SK-N-SH (cell line): ENCODE results near the gene LEF1. TPM values are rescaled to one million over a fixed set of nuclear protein-coding genes. Genes with fewer than 3 reads are reported as not detected.
"Not testable (repeated sequence)": the region's sequence is repeated elsewhere in the genome, so short reads cannot be mapped to it uniquely, and the experiment has no call there.

ENCODE experiments used
- CTCF ChIA-PET: fragments of 300-600, 350-600 bp; formaldehyde crosslinking; extraction: SDS; loops from one replicate; lab custom pipeline; 2021; lab: Yijun Ruan, JAX
- POLR2A ChIA-PET: fragments of 350-600 bp; sonication (Branson Sonifier 250); formaldehyde crosslinking; extraction: SDS; loops from one replicate; lab custom pipeline; 2020; ENCODE audit warnings: antibody characterized with exemption, inconsistent platforms; lab: Yijun Ruan, JAX
- DNase-seq: peaks from one replicate; pipeline ENCODE4 v3.0.0; 2012
- H2AFZ ChIP-seq: fragments of 200-600 bp; sonication (generic); 2 replicates; pipeline ENCODE4 v1.8.1; 2016; ENCODE audit warnings: antibody characterized with exemption, mild to moderate bottlenecking, low read depth
- H3F3A ChIP-seq: fragments of 200-600 bp; sonication (generic); replicated peaks from 2 replicates; pipeline ENCODE3; 2016; ENCODE audit warnings: antibody characterized with exemption, mild to moderate bottlenecking; ENCODE audit not compliant: insufficient read depth
- H3K27ac ChIP-seq, 2 experiments: fragments of 200-500 bp in 1 of 2; fragments of 200-600 bp in 1 of 2; sonication (Bioruptor generic) in 1 of 2; sonication (generic), shearing (Covaris generic) in 1 of 2; 2 replicates each; pipeline versions ENCODE4 v1.5.1 to v1.6.1; 2014 to 2016; ENCODE audit warnings: low read depth in 2 of 2, inconsistent platforms in 1 of 2, low read length in 1 of 2, mild to moderate bottlenecking in 1 of 2, mixed read lengths in 1 of 2
- H3K27me3 ChIP-seq: fragments of 200-600 bp; sonication (generic), shearing (Covaris generic); 2 replicates; pipeline ENCODE4 v1.6.1; 2016; ENCODE audit warnings: mixed run types; ENCODE audit not compliant: insufficient read depth
- H3K36me3 ChIP-seq, 2 experiments: fragments of 200-500 bp in 1 of 2; fragments of 200-600 bp in 1 of 2; sonication (Bioruptor generic) in 1 of 2; sonication (generic) in 1 of 2; replicated peaks in 1 of 2; 2 replicates each; pipeline versions ENCODE3 to v1.5.1; 2014 to 2016; ENCODE audit warnings: low read length in 1 of 2, mild to moderate bottlenecking in 1 of 2; ENCODE audit not compliant: insufficient read depth in 2 of 2, control insufficient read depth in 1 of 2
- H3K4me1 ChIP-seq, 2 experiments: fragments of 200-500 bp in 1 of 2; fragments of 200-600 bp in 1 of 2; sonication (Bioruptor generic) in 1 of 2; sonication (generic), shearing (Covaris generic) in 1 of 2; 2 replicates each; pipeline versions ENCODE4 v1.5.1 to v1.6.1; 2014 to 2016; ENCODE audit warnings: low read depth in 1 of 2, low read length in 1 of 2, mixed run types in 1 of 2; ENCODE audit not compliant: insufficient read depth in 2 of 2, control insufficient read depth in 1 of 2
- H3K4me2 ChIP-seq: fragments of 200-600 bp; sonication (generic), shearing (Covaris generic); 2 replicates; pipeline ENCODE4 v1.6.1; 2017; ENCODE audit warnings: mixed run types
- H3K4me3 ChIP-seq, 2 experiments: fragments of 200-500 bp in 1 of 2; fragments of 200-600 bp in 1 of 2; sonication (Bioruptor generic) in 1 of 2; sonication (generic), shearing (Covaris generic) in 1 of 2; 2 replicates each; pipeline versions ENCODE4 v1.5.1 to v1.8.1; 2014 to 2016; ENCODE audit warnings: low read depth in 2 of 2, inconsistent platforms in 1 of 2, low read length in 1 of 2, mild to moderate bottlenecking in 1 of 2, mixed read lengths in 1 of 2, moderate library complexity in 1 of 2
- H3K79me2 ChIP-seq: fragments of 200-600 bp; sonication (generic); 2 replicates; pipeline ENCODE4 v1.8.1; 2017; ENCODE audit warnings: mild to moderate bottlenecking; ENCODE audit not compliant: insufficient read depth
- H3K9ac ChIP-seq: fragments of 200-600 bp; sonication (generic); 2 replicates; pipeline ENCODE4 v1.6.1; 2017; ENCODE audit warnings: mixed run types
- H3K9me2 ChIP-seq: fragments of 200-600 bp; sonication (generic); 2 replicates; pipeline ENCODE4 v1.6.1; 2017; ENCODE audit warnings: mixed run types
- H3K9me3 ChIP-seq: fragments of 200-600 bp; sonication (generic); 2 replicates; pipeline ENCODE4 v1.6.1; 2017; ENCODE audit warnings: mixed run types, mild to moderate bottlenecking, moderate library complexity
- H4K20me1 ChIP-seq: fragments of 200-600 bp; sonication (generic); 2 replicates; pipeline ENCODE4 v1.6.1; 2017; ENCODE audit warnings: mild to moderate bottlenecking, mixed run types; ENCODE audit not compliant: insufficient read depth
- CHD2 ChIP-seq: fragments of 150-350 bp; IDR thresholded peaks from 2 replicates; pipeline ENCODE4 v1.6.1; 2018; ENCODE audit warnings: low read length; ENCODE audit not compliant: partially characterized antibody
- FOSL2 ChIP-seq: IDR thresholded peaks from 2 replicates; pipeline ENCODE4 v1.4.0; 2012; ENCODE audit warnings: low read depth, mild to moderate bottlenecking, moderate library complexity, borderline replicate concordance
- FOXJ3 ChIP-seq: sonication (generic); formaldehyde crosslinking; IDR thresholded peaks from 2 replicates; pipeline ENCODE4 v1.5.1; 2020; ENCODE audit warnings: mild to moderate bottlenecking, missing genetic modification reagents
- FOXM1 ChIP-seq: IDR thresholded peaks from 2 replicates; pipeline ENCODE4 v1.4.0; 2012; ENCODE audit warnings: low read depth, mild to moderate bottlenecking
- GABPA ChIP-seq: IDR thresholded peaks from 2 replicates; pipeline ENCODE4 v1.4.0; 2012; ENCODE audit warnings: low read depth, mild to moderate bottlenecking
- MAX ChIP-seq: IDR thresholded peaks from 2 replicates; pipeline ENCODE4 v1.4.0; 2012; ENCODE audit warnings: low read depth
- MXI1 ChIP-seq: IDR thresholded peaks from 2 replicates; pipeline ENCODE4 v1.6.1; 2012; ENCODE audit warnings: mild to moderate bottlenecking, low read depth, low read length, improper control_type of control experiment
- NRF1 ChIP-seq: IDR thresholded peaks from 2 replicates; pipeline ENCODE4 v1.6.1; 2012; ENCODE audit warnings: low read depth, mild to moderate bottlenecking, low read length
- POLR2AphosphoS5 ChIP-seq: IDR thresholded peaks from 2 replicates; pipeline ENCODE4 v1.6.1; 2012; ENCODE audit warnings: low read depth, low read length
- RCOR1 ChIP-seq: fragments of 150-350 bp; IDR thresholded peaks from 2 replicates; pipeline ENCODE4 v1.6.1; 2017; ENCODE audit warnings: antibody characterized with exemption, low read length
- RFX5 ChIP-seq: IDR thresholded peaks from 2 replicates; pipeline ENCODE4 v1.6.1; 2012; ENCODE audit warnings: mild to moderate bottlenecking, improper control_type of control experiment, low read length
- SMC3 ChIP-seq: IDR thresholded peaks from 2 replicates; pipeline ENCODE4 v1.6.1; 2012; ENCODE audit warnings: low read depth, low read length, improper control_type of control experiment
- TAF1 ChIP-seq: IDR thresholded peaks from 2 replicates; pipeline ENCODE4 v1.6.1; 2012; ENCODE audit warnings: low read depth, mild to moderate bottlenecking, low read length, moderate library complexity, borderline replicate concordance
- TCF12 ChIP-seq: IDR thresholded peaks from 2 replicates; pipeline ENCODE4 v1.4.0; 2012
- TEAD4 ChIP-seq: IDR thresholded peaks from 2 replicates; pipeline ENCODE4 v1.4.0; 2012; ENCODE audit warnings: mild to moderate bottlenecking, borderline replicate concordance; ENCODE audit not compliant: insufficient read depth
- USF1 ChIP-seq: IDR thresholded peaks from 2 replicates; pipeline ENCODE4 v1.4.0; 2012; ENCODE audit warnings: low read depth, borderline replicate concordance
- YY1 ChIP-seq: IDR thresholded peaks from 2 replicates; pipeline ENCODE4 v1.4.0; 2012; ENCODE audit warnings: low read depth, mild to moderate bottlenecking
- WGBS: methylation state at CpG from one replicate; pipeline ENCODE4 v1.1.6; 2017; ENCODE audit warnings: low lambda C conversion rate; 5-methylcytosine and 5-hydroxymethylcytosine counted together
- polyA plus RNA-seq, 3 experiments: library from polyadenylated mRNA; depleted of rRNA; stranded (reverse); fragments of >200 nt; gene quantifications; 2 replicates each; pipeline ENCODE4 v1.2.3, GENCODE V29; 2012
- TF ChIP-seq, protein P1 (sequence below): fragments of 200-600 bp; sonication (generic); IDR thresholded peaks from 2 replicates; pipeline ENCODE4 v1.6.1; 2017; ENCODE audit warnings: antibody characterized with exemption, mild to moderate bottlenecking, moderate library complexity

Gene LEF1
- polyA plus RNA-seq, 1 of the 3 experiments (the other 2 are of a cell fraction) = 0.36 TPM

- H3K9me2 ChIP-seq = no peaks in the 10 kb centered on the region
These were observed 117.4 kb downstream of the LEF1 start for GRCh38 chr4:108051343-108051742.

GRCh38 chr4:108050166-108051111 is 118.3 kb downstream of the LEF1 start:
- 52% methylated on average over 5 of the region's 10 CpGs for WGBS
- H3K36me3 ChIP-seq, H3F3A ChIP-seq, H4K20me1 ChIP-seq, H3K27ac ChIP-seq, H3K4me2 ChIP-seq, H3K4me3 ChIP-seq, POLR2A ChIA-PET, H3K4me1 ChIP-seq, H3K79me2 ChIP-seq, DNase-seq, H3K9me3 ChIP-seq, H3K9me2 ChIP-seq, H2AFZ ChIP-seq, H3K9ac ChIP-seq: not testable (repeated sequence)
- CTCF ChIA-PET = interaction anchor here (1.0 to 1.9 kb wide), 3 partner anchors 9 to 31 kb away, joined by 4 to 5 read pairs (median 5); no protein-coding TSS in a partner anchor
- H3K27me3 ChIP-seq = peaks cover 39% of the 10 kb centered on the region

More at GRCh38 chr4:108051343-108051742, 117.4 kb downstream of the LEF1 start:
- no peaks in the 10 kb centered on the region for H3K79me2 ChIP-seq
- WGBS = 42% methylated on average over 9 of the region's 10 CpGs
- no peaks in the 10 kb centered on the region for H3K9me3 ChIP-seq
- DNase-seq = no peak
- H3K36me3 ChIP-seq = no peaks in the 10 kb centered on the region
- H3K4me3 ChIP-seq = no peak overlapping the region
- H2AFZ ChIP-seq = no peak overlapping the region
- no peaks in the 10 kb centered on the region for H3F3A ChIP-seq
- no peak overlapping the region for H3K4me2 ChIP-seq
- no peaks in the 10 kb centered on the region; a peak in 1 of 4 replicates for H3K4me1 ChIP-seq
- CTCF ChIA-PET = no interaction called here
- no peak for TF ChIP-seq TAF1
- TF ChIP-seq TCF12 = no peak
- no peak for TF ChIP-seq RCOR1
- TF ChIP-seq MXI1 = no peak
- no peak for TF ChIP-seq POLR2AphosphoS5
- TF ChIP-seq NRF1 = no peak
- no peak for TF ChIP-seq RFX5
- no peak for TF ChIP-seq CHD2
- TF ChIP-seq USF1 = no peak
- TF ChIP-seq FOXM1 = no peak
- no peak for TF ChIP-seq YY1
- no peak for TF ChIP-seq FOXJ3 (CRISPR knock-in tag)
- TF ChIP-seq FOSL2 = no peak
- TF ChIP-seq TEAD4 = no peak
- no peak for TF ChIP-seq GABPA
- TF ChIP-seq MAX = no peak
- no peak for TF ChIP-seq SMC3
- TF ChIP-seq, protein P1, sequence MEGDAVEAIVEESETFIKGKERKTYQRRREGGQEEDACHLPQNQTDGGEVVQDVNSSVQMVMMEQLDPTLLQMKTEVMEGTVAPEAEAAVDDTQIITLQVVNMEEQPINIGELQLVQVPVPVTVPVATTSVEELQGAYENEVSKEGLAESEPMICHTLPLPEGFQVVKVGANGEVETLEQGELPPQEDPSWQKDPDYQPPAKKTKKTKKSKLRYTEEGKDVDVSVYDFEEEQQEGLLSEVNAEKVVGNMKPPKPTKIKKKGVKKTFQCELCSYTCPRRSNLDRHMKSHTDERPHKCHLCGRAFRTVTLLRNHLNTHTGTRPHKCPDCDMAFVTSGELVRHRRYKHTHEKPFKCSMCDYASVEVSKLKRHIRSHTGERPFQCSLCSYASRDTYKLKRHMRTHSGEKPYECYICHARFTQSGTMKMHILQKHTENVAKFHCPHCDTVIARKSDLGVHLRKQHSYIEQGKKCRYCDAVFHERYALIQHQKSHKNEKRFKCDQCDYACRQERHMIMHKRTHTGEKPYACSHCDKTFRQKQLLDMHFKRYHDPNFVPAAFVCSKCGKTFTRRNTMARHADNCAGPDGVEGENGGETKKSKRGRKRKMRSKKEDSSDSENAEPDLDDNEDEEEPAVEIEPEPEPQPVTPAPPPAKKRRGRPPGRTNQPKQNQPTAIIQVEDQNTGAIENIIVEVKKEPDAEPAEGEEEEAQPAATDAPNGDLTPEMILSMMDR = no peak
- H3K27ac ChIP-seq = no peak overlapping the region
- no peak overlapping the region for H3K9ac ChIP-seq
- POLR2A ChIA-PET = no interaction called here
- peaks cover 48% of the 10 kb centered on the region for H3K27me3 ChIP-seq
- H4K20me1 ChIP-seq = no peaks in the 10 kb centered on the region
